ENCODE results near the gene ATOX1. TPM values are rescaled to one million over a fixed set of nuclear protein-coding genes. Genes with fewer than 3 reads are reported as not detected.

The ATOX1 gene
- total and polyA plus RNA-seq, 2 experiments from 2014 or later: 118 to 134 TPM

GRCh38 chr5:151800532-151800931, 42.1 kb upstream of the ATOX1 start (continued):
- TF ChIP-seq JUNB (IDR thresholded peaks at IDR 0.05; ENCODE audit: unreplicated experiment) (no peak), EZH2 (IDR thresholded peaks at IDR 0.05; ENCODE audit: low read depth, unreplicated experiment) (no peak), POLR2AphosphoS5 (IDR thresholded peaks at IDR 0.05; ENCODE audit: low read depth) (no peak), ZNF114 (CRISPR knock-in tag; IDR thresholded peaks at IDR 0.05) (no peak), ETS1 (IDR thresholded peaks at IDR 0.05) (no peak), CTCF (conservative IDR thresholded peaks at IDR 0.05; ENCODE audit: low read depth in 2 of 2) (no peak), NANOG (IDR thresholded peaks at IDR 0.05; ENCODE audit: borderline replicate concordance) (no peak)
- TF ChIP-seq, protein P1, sequence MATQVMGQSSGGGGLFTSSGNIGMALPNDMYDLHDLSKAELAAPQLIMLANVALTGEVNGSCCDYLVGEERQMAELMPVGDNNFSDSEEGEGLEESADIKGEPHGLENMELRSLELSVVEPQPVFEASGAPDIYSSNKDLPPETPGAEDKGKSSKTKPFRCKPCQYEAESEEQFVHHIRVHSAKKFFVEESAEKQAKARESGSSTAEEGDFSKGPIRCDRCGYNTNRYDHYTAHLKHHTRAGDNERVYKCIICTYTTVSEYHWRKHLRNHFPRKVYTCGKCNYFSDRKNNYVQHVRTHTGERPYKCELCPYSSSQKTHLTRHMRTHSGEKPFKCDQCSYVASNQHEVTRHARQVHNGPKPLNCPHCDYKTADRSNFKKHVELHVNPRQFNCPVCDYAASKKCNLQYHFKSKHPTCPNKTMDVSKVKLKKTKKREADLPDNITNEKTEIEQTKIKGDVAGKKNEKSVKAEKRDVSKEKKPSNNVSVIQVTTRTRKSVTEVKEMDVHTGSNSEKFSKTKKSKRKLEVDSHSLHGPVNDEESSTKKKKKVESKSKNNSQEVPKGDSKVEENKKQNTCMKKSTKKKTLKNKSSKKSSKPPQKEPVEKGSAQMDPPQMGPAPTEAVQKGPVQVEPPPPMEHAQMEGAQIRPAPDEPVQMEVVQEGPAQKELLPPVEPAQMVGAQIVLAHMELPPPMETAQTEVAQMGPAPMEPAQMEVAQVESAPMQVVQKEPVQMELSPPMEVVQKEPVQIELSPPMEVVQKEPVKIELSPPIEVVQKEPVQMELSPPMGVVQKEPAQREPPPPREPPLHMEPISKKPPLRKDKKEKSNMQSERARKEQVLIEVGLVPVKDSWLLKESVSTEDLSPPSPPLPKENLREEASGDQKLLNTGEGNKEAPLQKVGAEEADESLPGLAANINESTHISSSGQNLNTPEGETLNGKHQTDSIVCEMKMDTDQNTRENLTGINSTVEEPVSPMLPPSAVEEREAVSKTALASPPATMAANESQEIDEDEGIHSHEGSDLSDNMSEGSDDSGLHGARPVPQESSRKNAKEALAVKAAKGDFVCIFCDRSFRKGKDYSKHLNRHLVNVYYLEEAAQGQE (IDR thresholded peaks at IDR 0.05; ENCODE audit: unreplicated experiment): no peak

GRCh38 chr5:151799407-151799806, 41.0 kb upstream of the ATOX1 start:
- Histone ChIP-seq H3K4me1 (ENCODE audit: insufficient read depth) (no peaks in the 10 kb centered on the region), H3F3A (replicated peaks; ENCODE audit: low read depth) (peaks cover 4% of the 10 kb centered on the region; the same call in 1 of the 2 replicates), H3K36me3 (ENCODE audit: insufficient read depth) (peaks cover 94% of the 10 kb centered on the region), H3K9me2 (ENCODE audit: insufficient read depth) (no peaks in the 10 kb centered on the region), H2AFZ (no peak overlapping the region), H3K27ac (ENCODE audit: low read depth) (no peak overlapping the region; the same call in 1 of the 2 replicates), H4K20me1 (replicated peaks; ENCODE audit: insufficient read depth) (peaks cover 63% of the 10 kb centered on the region), H3K4me2 (no peak overlapping the region), H3K79me2 (replicated peaks; ENCODE audit: insufficient read depth) (peaks cover 99% of the 10 kb centered on the region), H3K27me3 (ENCODE audit: insufficient read depth) (no peaks in the 10 kb centered on the region), H3K4me3 (no peak overlapping the region)
- no peaks in the 10 kb centered on the region for H3K9me3 Mint-ChIP-seq
- H3K4me3 Mint-ChIP-seq: no peak overlapping the region
- ATAC-seq (no peak), DNase-seq (ENCODE audit: low spot score) (no peak)
- peak overlapping the region; percentile 8; the same call in 1 of the 2 replicates for H3K27ac Mint-ChIP-seq
- H3K4me1 Mint-ChIP-seq: no peaks in the 10 kb centered on the region
- H3K36me3 Mint-ChIP-seq (ENCODE audit: low read depth): peaks cover 96% of the 10 kb centered on the region
- no peaks in the 10 kb centered on the region for H3K27me3 Mint-ChIP-seq (ENCODE audit: insufficient read depth, low read depth, poor library complexity)
- TF ChIP-seq, protein P1 (IDR thresholded peaks at IDR 0.05; ENCODE audit: unreplicated experiment): no peak
- TF ChIP-seq EZH2phosphoT487 (IDR thresholded peaks at IDR 0.05; ENCODE audit: unreplicated experiment) (no peak), CREB1 (CRISPR knock-in tag; IDR thresholded peaks at IDR 0.05; ENCODE audit: low read depth) (no peak), CTCF (conservative IDR thresholded peaks at IDR 0.05; ENCODE audit: low read depth in 2 of 2) (no peak), ZNF331 (CRISPR knock-in tag; IDR thresholded peaks at IDR 0.05; ENCODE audit: low read depth) (no peak), ETS1 (IDR thresholded peaks at IDR 0.05) (no peak), EZH2 (IDR thresholded peaks at IDR 0.05; ENCODE audit: low read depth, unreplicated experiment) (no peak), ZNF114 (CRISPR knock-in tag; IDR thresholded peaks at IDR 0.05) (no peak)

All from GM23338 (cell line).